ENCODE measurements around the gene DNAJC2. TPM values are rescaled to one million over a fixed set of nuclear protein-coding genes. Genes with fewer than 3 reads are reported as not detected.
A peak's percentile ranks its signal among the peaks of the same experiment; 100 is the strongest.

Gene DNAJC2
- polyA plus RNA-seq, 1 experiment: 9.1 TPM

DNA sequence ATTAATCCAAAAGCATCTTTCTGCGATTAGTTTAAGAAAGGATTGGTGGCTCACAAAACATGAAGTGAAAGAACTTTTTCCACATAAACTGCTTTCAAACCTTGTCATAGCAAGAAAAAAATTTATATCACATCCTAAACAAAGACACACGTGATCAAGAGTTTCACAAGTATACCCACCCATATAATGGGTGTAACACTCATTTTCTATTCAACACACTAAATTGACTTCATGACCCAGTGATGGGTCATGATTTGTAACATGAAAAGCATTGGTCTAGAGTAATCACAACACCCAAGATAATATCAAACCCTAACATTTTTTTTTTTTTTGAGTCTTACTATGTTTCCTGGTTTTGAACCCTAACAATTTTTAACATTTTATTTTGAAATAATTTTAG is 29.7 kb downstream of the DNAJC2 start:
- ChIA-PET POLR2A (no interaction called here), CTCF (interaction anchor here (0.9 kb wide), 1 partner anchor 43 kb away, joined by 3 read pairs; no protein-coding TSS in a partner anchor)
- H3K4me3 ChIP-seq (ENCODE audit: low read depth, low read length): no peak overlapping the region
- peaks cover 16% of the 10 kb centered on the region for H3K36me3 ChIP-seq (ENCODE audit: control insufficient read depth, insufficient read depth, low read length)
- no peaks in the 10 kb centered on the region for H3K27me3 ChIP-seq (ENCODE audit: control insufficient read depth, insufficient read depth, low read length)
- no peak for DNase-seq (ENCODE audit: low read depth)
- TF ChIP-seq, protein P1, sequence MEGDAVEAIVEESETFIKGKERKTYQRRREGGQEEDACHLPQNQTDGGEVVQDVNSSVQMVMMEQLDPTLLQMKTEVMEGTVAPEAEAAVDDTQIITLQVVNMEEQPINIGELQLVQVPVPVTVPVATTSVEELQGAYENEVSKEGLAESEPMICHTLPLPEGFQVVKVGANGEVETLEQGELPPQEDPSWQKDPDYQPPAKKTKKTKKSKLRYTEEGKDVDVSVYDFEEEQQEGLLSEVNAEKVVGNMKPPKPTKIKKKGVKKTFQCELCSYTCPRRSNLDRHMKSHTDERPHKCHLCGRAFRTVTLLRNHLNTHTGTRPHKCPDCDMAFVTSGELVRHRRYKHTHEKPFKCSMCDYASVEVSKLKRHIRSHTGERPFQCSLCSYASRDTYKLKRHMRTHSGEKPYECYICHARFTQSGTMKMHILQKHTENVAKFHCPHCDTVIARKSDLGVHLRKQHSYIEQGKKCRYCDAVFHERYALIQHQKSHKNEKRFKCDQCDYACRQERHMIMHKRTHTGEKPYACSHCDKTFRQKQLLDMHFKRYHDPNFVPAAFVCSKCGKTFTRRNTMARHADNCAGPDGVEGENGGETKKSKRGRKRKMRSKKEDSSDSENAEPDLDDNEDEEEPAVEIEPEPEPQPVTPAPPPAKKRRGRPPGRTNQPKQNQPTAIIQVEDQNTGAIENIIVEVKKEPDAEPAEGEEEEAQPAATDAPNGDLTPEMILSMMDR (IDR thresholded peaks at IDR 0.05; ENCODE audit: insufficient read depth, low read depth, low read length): no peak

DNA sequence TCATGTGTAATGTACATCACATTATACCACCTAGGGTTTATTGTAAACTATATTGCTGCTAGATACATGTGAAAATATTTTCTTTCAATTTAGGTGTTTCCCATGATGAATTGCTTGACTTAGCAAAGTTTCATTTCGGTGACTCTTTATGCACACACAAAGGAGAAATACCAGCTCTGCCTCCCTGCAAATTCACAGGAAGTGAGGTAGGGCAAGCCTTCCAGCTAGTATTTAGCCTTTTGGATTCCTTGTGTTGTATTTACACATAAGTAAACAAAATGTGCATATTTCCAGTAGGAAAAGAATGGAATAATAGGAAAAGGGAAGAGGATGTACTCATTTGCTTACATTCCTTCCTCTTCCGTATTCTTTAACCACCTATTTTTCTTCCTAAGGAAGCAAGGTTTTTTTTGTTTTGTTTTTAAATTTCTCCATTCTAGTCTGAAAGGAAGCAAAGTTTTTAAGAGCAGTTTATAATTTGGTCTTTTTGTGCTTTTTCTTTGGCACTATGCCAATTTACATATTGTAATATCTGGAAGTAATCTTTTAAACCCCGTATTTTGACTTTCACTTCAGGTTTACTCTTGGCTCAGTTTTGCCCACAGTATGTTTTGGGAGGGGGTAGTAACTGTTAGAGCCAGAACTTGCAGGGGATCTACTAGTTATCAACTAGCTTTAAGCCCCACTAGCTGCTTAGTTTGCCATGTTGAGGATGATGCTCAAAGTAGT is 36.9 kb downstream of the DNAJC2 start:
- TF ChIP-seq, protein P1 (IDR thresholded peaks at IDR 0.05; ENCODE audit: insufficient read depth, low read depth, low read length): no peak
- ChIA-PET POLR2A (no interaction called here), CTCF (interaction anchor here (1.0 to 2.0 kb wide), 4 partner anchors 10 to 34 kb away, joined by 3 to 5 read pairs (median 4); partner anchors contain the start of gene PMPCB)
- Histone ChIP-seq H3K36me3 (ENCODE audit: control insufficient read depth, insufficient read depth, low read length) (peaks cover 8% of the 10 kb centered on the region), H3K27me3 (ENCODE audit: control insufficient read depth, insufficient read depth, low read length) (no peaks in the 10 kb centered on the region), H3K4me3 (ENCODE audit: low read depth, low read length) (no peak overlapping the region)
- no peak for DNase-seq (ENCODE audit: low read depth)

DNA sequence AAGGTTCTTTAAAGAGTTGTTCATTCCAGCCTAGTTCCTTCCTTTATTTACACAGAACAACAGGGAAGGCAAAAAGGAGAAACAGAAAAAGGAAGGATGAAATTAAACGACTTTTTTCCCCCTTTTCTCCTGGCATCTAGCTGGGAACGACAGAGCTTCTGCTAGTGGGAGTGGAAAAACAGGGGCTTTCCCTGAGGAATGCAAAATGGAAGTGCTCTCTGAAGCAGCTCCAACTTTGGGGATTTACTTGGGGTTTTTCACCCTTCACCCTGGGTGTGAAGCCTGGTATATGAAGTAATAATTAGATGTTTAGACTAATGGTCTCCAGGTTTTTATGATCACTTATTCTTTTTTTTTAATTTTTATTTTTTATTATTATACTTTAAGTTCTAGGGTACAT is 43.1 kb downstream of the DNAJC2 start:
- TF ChIP-seq, protein P1 (IDR thresholded peaks at IDR 0.05; ENCODE audit: insufficient read depth, low read depth, low read length): no peak
- ChIA-PET POLR2A (interaction anchor here (0.6 kb wide), 1 partner anchor 10 kb away, joined by 3 read pairs; no protein-coding TSS in a partner anchor), CTCF (no interaction called here)
- no peak overlapping the region for H3K4me3 ChIP-seq (ENCODE audit: low read depth, low read length)
- peaks cover 1% of the 10 kb centered on the region for H3K36me3 ChIP-seq (ENCODE audit: control insufficient read depth, insufficient read depth, low read length)
- no peak for DNase-seq (ENCODE audit: low read depth)
- no peaks in the 10 kb centered on the region for H3K27me3 ChIP-seq (ENCODE audit: control insufficient read depth, insufficient read depth, low read length)

DNA sequence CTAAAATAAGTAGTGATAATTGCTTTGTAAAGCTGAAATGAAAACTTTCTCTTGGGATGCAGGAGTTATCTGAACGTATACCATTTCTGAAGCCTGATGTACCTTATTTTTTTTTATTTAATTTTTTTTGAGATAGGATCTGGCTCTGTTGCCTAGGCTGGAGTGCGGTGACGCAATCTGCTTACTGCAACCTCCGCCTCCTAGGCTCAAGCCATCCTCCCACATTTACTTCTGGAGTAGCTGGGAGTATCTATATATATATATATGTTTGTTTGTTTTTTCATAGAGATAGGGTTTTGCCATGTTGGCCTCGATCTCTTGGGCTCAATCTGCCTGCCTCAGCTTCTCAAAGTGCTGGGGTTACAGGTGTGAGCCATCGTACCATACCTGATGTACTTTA is 44.9 kb downstream of the DNAJC2 start:
- POLR2A ChIA-PET: no interaction called here
- CTCF ChIA-PET: interaction anchor here (1.3 kb wide), 1 partner anchor 19 kb away, joined by 9 read pairs; no protein-coding TSS in a partner anchor
- TF ChIP-seq, protein P1 (IDR thresholded peaks at IDR 0.05; ENCODE audit: insufficient read depth, low read depth, low read length): no peak

DNA sequence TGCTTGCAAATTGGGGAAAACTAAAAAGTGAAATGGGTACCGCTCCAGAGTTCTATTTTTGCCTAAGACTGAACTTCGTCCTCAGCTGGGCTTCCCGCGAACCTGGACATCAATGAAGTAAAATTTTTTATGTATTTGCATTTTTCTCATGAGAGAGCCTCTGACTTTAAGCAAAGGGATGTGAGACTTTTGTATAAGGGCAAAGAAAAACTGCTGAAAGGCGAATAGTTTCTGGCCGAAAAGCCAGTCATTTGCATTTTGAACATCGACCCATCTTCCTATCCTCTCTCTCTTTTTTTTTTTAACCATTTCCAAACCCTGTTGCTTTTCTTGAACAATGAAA is 46.8 kb downstream of the DNAJC2 start:
- ChIA-PET POLR2A (no interaction called here), CTCF (interaction anchor here (0.6 to 1.5 kb wide), 4 partner anchors 9 to 50 kb away, joined by 3 to 5 read pairs (median 4); partner anchors contain the start of gene PSMC2)
- H3K4me3 ChIP-seq (ENCODE audit: low read depth, low read length): peak overlapping the region; percentile 59
- TF ChIP-seq, protein P1 (IDR thresholded peaks at IDR 0.05; ENCODE audit: insufficient read depth, low read depth, low read length): no peak
- DNase-seq (ENCODE audit: low read depth): no peak
- no peaks in the 10 kb centered on the region for H3K27me3 ChIP-seq (ENCODE audit: control insufficient read depth, insufficient read depth, low read length)
- H3K36me3 ChIP-seq (ENCODE audit: control insufficient read depth, insufficient read depth, low read length): no peaks in the 10 kb centered on the region; the same call in 1 of the 2 replicates

More for the DNA sequence above, 44.9 kb downstream of the DNAJC2 start:
- H3K36me3 ChIP-seq (ENCODE audit: control insufficient read depth, insufficient read depth, low read length): peaks cover 1% of the 10 kb centered on the region
- H3K27me3 ChIP-seq (ENCODE audit: control insufficient read depth, insufficient read depth, low read length): no peaks in the 10 kb centered on the region
- DNase-seq (ENCODE audit: low read depth): no peak
- no peak overlapping the region for H3K4me3 ChIP-seq (ENCODE audit: low read depth, low read length)

All from BJ (cell line).